GM12873 (cell line): ENCODE data around the gene RORB.

ENCODE experiments used
- CTCF ChIP-seq: IDR thresholded peaks from 2 replicates; pipeline ENCODE4 v1.5.1; 2012; ENCODE audit warnings: low read depth, mild to moderate bottlenecking, moderate library complexity, low read length, control low read depth; ENCODE audit not compliant: insufficient read depth; ENCODE audit errors: missing control alignments

Gene RORB

GRCh38 chr9:74663439-74663838, 166.3 kb downstream of the RORB start:
- TF ChIP-seq CTCF: no peak

- no peak for TF ChIP-seq CTCF
These were observed 169.6 kb downstream of the RORB start for GRCh38 chr9:74666625-74667316.

- TF ChIP-seq CTCF: no peak
These were observed 175.1 kb downstream of the RORB start for GRCh38 chr9:74672237-74672636.

GRCh38 chr9:74674077-74674476, 176.9 kb downstream of the RORB start:
- no peak for TF ChIP-seq CTCF

- TF ChIP-seq CTCF: no peak
These were observed 184.8 kb downstream of the RORB start for GRCh38 chr9:74681906-74682305.

- no peak for TF ChIP-seq CTCF
These were observed 186.2 kb downstream of the RORB start for GRCh38 chr9:74683322-74683721.

- no peak for TF ChIP-seq CTCF
These were observed 193.9 kb downstream of the RORB start for GRCh38 chr9:74691058-74691457.

- peak; percentile 40 for TF ChIP-seq CTCF
These were observed 199.4 kb downstream of the RORB start for GRCh38 chr9:74696520-74696919.
